Measurements from ENCODE around the gene TOMM20.
"Not testable (repeated sequence)": the region's sequence is repeated elsewhere in the genome, so short reads cannot be mapped to it uniquely, and the experiment has no call there.

Gene TOMM20

GRCh38 chr1:235128456-235129328, at the start of gene TOMM20:
Gene TOMM20 (minus strand): TSS chr1:235128837. CDS start chr1:235128715, 122 bp downstream.
- FAIRE-seq (peak; percentile 90), DNase-seq (ENCODE audit: insufficient read length, low spot score) (peak; percentile 98)

- FAIRE-seq = no peak
- no peak for DNase-seq (ENCODE audit: insufficient read length, low spot score)
Observed at GRCh38 chr1:235176486-235176885, 47.8 kb upstream of the TOMM20 start.

- FAIRE-seq (no peak), DNase-seq (ENCODE audit: insufficient read length, low spot score) (no peak)
Observed at GRCh38 chr1:235169986-235170385, 41.3 kb upstream of the TOMM20 start.

GRCh38 chr1:235168375-235168774, 39.7 kb upstream of the TOMM20 start:
- DNase-seq (ENCODE audit: insufficient read length, low spot score) = no peak
- no peak for FAIRE-seq

GRCh38 chr1:235161685-235162327, 33.2 kb upstream of the TOMM20 start:
- FAIRE-seq (no peak), DNase-seq (ENCODE audit: insufficient read length, low spot score) (peak; percentile 11)

GRCh38 chr1:235160957-235161684, 32.5 kb upstream of the TOMM20 start, which contains the start of gene RBM34:
Gene RBM34 (minus strand): TSS chr1:235161250. CDS start chr1:235161226, 24 bp downstream.
- peak; percentile 94 for DNase-seq (ENCODE audit: insufficient read length, low spot score)
- FAIRE-seq = peak; percentile 75

GRCh38 chr1:235160383-235160956, 31.8 kb upstream of the TOMM20 start:
- FAIRE-seq (no peak), DNase-seq (ENCODE audit: insufficient read length, low spot score) (no peak)

GRCh38 chr1:235159930-235160329, 31.3 kb upstream of the TOMM20 start:
- FAIRE-seq; DNase-seq (ENCODE audit: insufficient read length, low spot score): not testable (repeated sequence)

GRCh38 chr1:235159284-235159683, 30.6 kb upstream of the TOMM20 start:
- FAIRE-seq = not testable (repeated sequence)

GRCh38 chr1:235158680-235159079, 30.0 kb upstream of the TOMM20 start:
- no peak for FAIRE-seq
- DNase-seq (ENCODE audit: insufficient read length, low spot score) = no peak

More at GRCh38 chr1:235159284-235159683, 30.6 kb upstream of the TOMM20 start:
- not testable (repeated sequence) for DNase-seq (ENCODE audit: insufficient read length, low spot score)

GRCh38 chr1:235157150-235157549, 28.5 kb upstream of the TOMM20 start:
- FAIRE-seq (no peak), DNase-seq (ENCODE audit: insufficient read length, low spot score) (no peak)

GRCh38 chr1:235156740-235157139, 28.1 kb upstream of the TOMM20 start:
- FAIRE-seq = no peak
- DNase-seq (ENCODE audit: insufficient read length, low spot score) = no peak

GRCh38 chr1:235156265-235156664, 27.6 kb upstream of the TOMM20 start:
- FAIRE-seq (no peak), DNase-seq (ENCODE audit: insufficient read length, low spot score) (no peak)

GRCh38 chr1:235152235-235152634, 23.6 kb upstream of the TOMM20 start:
- FAIRE-seq = no peak

GRCh38 chr1:235151033-235151432, 22.4 kb upstream of the TOMM20 start:
- DNase-seq (ENCODE audit: insufficient read length, low spot score) = no peak
- no peak for FAIRE-seq

More at GRCh38 chr1:235152235-235152634, 23.6 kb upstream of the TOMM20 start:
- DNase-seq (ENCODE audit: insufficient read length, low spot score) = no peak

- FAIRE-seq = no peak
Observed at GRCh38 chr1:235149824-235150223, 21.2 kb upstream of the TOMM20 start.

GRCh38 chr1:235147269-235147668, 18.6 kb upstream of the TOMM20 start:
- FAIRE-seq = no peak
- no peak for DNase-seq (ENCODE audit: insufficient read length, low spot score)

More at GRCh38 chr1:235149824-235150223, 21.2 kb upstream of the TOMM20 start:
- DNase-seq (ENCODE audit: insufficient read length, low spot score) = no peak

- no peak for FAIRE-seq
- DNase-seq (ENCODE audit: insufficient read length, low spot score) = no peak
Observed at GRCh38 chr1:235145639-235146038, 17.0 kb upstream of the TOMM20 start.

- no peak for FAIRE-seq
Observed at GRCh38 chr1:235142991-235143390, 14.4 kb upstream of the TOMM20 start.

GRCh38 chr1:235139315-235139714, 10.7 kb upstream of the TOMM20 start:
- no peak for FAIRE-seq
- DNase-seq (ENCODE audit: insufficient read length, low spot score) = no peak

More at GRCh38 chr1:235142991-235143390, 14.4 kb upstream of the TOMM20 start:
- no peak for DNase-seq (ENCODE audit: insufficient read length, low spot score)

All from HTR-8/SVneo (cell line).